HEK293 (cell line): ENCODE measurements around the gene DDX10.
A peak's percentile ranks its signal among the peaks of the same experiment; 100 is the strongest.

Experiments used
- CTCF ChIA-PET: fragments of 350-600 bp; formaldehyde crosslinking; extraction: SDS; loops from one replicate; lab custom pipeline; 2021; ENCODE audit warnings: antibody characterized with exemption; lab: Yijun Ruan, JAX
- POLR2A ChIA-PET: fragments of 300-600 bp; formaldehyde crosslinking; extraction: SDS; loops from one replicate; lab custom pipeline; 2020; ENCODE audit warnings: antibody characterized with exemption, inconsistent platforms; lab: Yijun Ruan, JAX
- H3K27ac ChIP-seq: fragments of 200-500 bp; sonication (Bioruptor generic); 2 replicates; pipeline ENCODE4 v1.5.1; 2014; ENCODE audit warnings: low read depth, low read length, control low read depth, inconsistent platforms; ENCODE audit errors: extremely low read depth
- H3K36me3 ChIP-seq, 2 experiments: fragments of 200-500 bp in 1 of 2; sonication (Bioruptor generic) in 1 of 2; 1 replicate in 1 of 2; 2 replicates in 1 of 2; pipeline ENCODE4 v1.5.1; 2014 to 2017; ENCODE audit warnings: inconsistent platforms in 2 of 2, low read length in 2 of 2; ENCODE audit not compliant: control insufficient read depth in 2 of 2, insufficient read depth in 1 of 2
- H3K4me1 ChIP-seq: fragments of 200-500 bp; sonication (Bioruptor generic); 2 replicates; pipeline ENCODE4 v1.5.1; 2014; ENCODE audit warnings: mild to moderate bottlenecking, low read length, inconsistent platforms; ENCODE audit not compliant: control insufficient read depth, insufficient read depth
- H3K4me3 ChIP-seq: 2 replicates; pipeline ENCODE4 v1.5.1; 2011; ENCODE audit warnings: low read depth, mild to moderate bottlenecking, control low read depth, low read length, moderate library complexity
- H3K9me3 ChIP-seq: fragments of 200-500 bp; sonication (Bioruptor generic); 2 replicates; pipeline ENCODE4 v1.5.1; 2014; ENCODE audit warnings: low read depth, low read length, inconsistent platforms; ENCODE audit not compliant: control insufficient read depth, insufficient read depth
- IKZF3 ChIP-seq: fragments of 450-650 bp; IDR thresholded peaks from 2 replicates; pipeline ENCODE4 v1.5.0; 2018; ENCODE audit warnings: missing biosample characterization, mild to moderate bottlenecking, missing genetic modification characterization, moderate library complexity
- MZF1 ChIP-seq: fragments of 450-650 bp; formaldehyde crosslinking; IDR thresholded peaks from 2 replicates; pipeline ENCODE4 v1.5.1; 2017; ENCODE audit warnings: missing biosample characterization, missing genetic modification characterization, borderline replicate concordance
- RBAK ChIP-seq: fragments of 450-650 bp; formaldehyde crosslinking; IDR thresholded peaks from 2 replicates; pipeline ENCODE4 v1.5.1; 2016; ENCODE audit warnings: missing biosample characterization, missing genetic modification characterization
- SP7 ChIP-seq: fragments of 450-650 bp; formaldehyde crosslinking; IDR thresholded peaks from 2 replicates; pipeline ENCODE4 v1.5.1; 2016; ENCODE audit warnings: missing biosample characterization, missing genetic modification characterization
- ZBTB17 ChIP-seq: fragments of 450-650 bp; formaldehyde crosslinking; IDR thresholded peaks from 2 replicates; pipeline ENCODE4 v1.5.1; 2016; ENCODE audit warnings: missing biosample characterization, missing genetic modification characterization
- ZBTB8A ChIP-seq: fragments of 450-650 bp; formaldehyde crosslinking; IDR thresholded peaks from 2 replicates; pipeline ENCODE4 v1.5.1; 2016; ENCODE audit warnings: missing biosample characterization, missing genetic modification characterization
- ZEB2 ChIP-seq: fragments of 450-650 bp; formaldehyde crosslinking; IDR thresholded peaks from 2 replicates; pipeline ENCODE4 v1.5.1; 2016; ENCODE audit warnings: missing biosample characterization, missing genetic modification characterization
- ZFP37 ChIP-seq: fragments of 450-650 bp; formaldehyde crosslinking; IDR thresholded peaks from 2 replicates; pipeline ENCODE4 v1.5.1; 2016; ENCODE audit warnings: missing biosample characterization, missing genetic modification characterization
- ZNF112 ChIP-seq: fragments of 450-650 bp; formaldehyde crosslinking; IDR thresholded peaks from 2 replicates; pipeline ENCODE4 v1.5.0; 2017; ENCODE audit warnings: missing biosample characterization, missing genetic modification characterization
- ZNF184 ChIP-seq: fragments of 450-650 bp; IDR thresholded peaks from 2 replicates; pipeline ENCODE4 v1.5.1; 2018; ENCODE audit warnings: missing biosample characterization, mild to moderate bottlenecking, missing genetic modification characterization
- ZNF248 ChIP-seq: fragments of 450-650 bp; formaldehyde crosslinking; IDR thresholded peaks from 2 replicates; pipeline ENCODE4 v1.5.1; 2017; ENCODE audit warnings: missing biosample characterization, missing genetic modification characterization
- ZNF341 ChIP-seq: fragments of 450-650 bp; formaldehyde crosslinking; IDR thresholded peaks from 2 replicates; pipeline ENCODE4; 2016; ENCODE audit warnings: low read depth, missing biosample characterization, missing genetic modification characterization
- ZNF404 ChIP-seq: fragments of 450-650 bp; formaldehyde crosslinking; IDR thresholded peaks from 2 replicates; pipeline ENCODE4 v1.5.1; 2017; ENCODE audit warnings: missing biosample characterization, missing genetic modification characterization
- ZNF433 ChIP-seq: fragments of 450-650 bp; formaldehyde crosslinking; IDR thresholded peaks from 2 replicates; pipeline ENCODE4 v1.5.1; 2016; ENCODE audit warnings: missing biosample characterization, missing genetic modification characterization, low read depth
- ZNF488 ChIP-seq: fragments of 450-650 bp; formaldehyde crosslinking; IDR thresholded peaks from 2 replicates; pipeline ENCODE4 v1.5.1; 2016; ENCODE audit warnings: missing biosample characterization, missing genetic modification characterization
- ZNF510 ChIP-seq: fragments of 450-650 bp; formaldehyde crosslinking; IDR thresholded peaks from 2 replicates; pipeline ENCODE4 v1.5.1; 2018; ENCODE audit warnings: mild to moderate bottlenecking, missing genetic modification characterization, missing biosample characterization; ENCODE audit not compliant: insufficient replicate concordance
- ZNF514 ChIP-seq: fragments of 450-650 bp; formaldehyde crosslinking; IDR thresholded peaks from 2 replicates; pipeline ENCODE4 v1.5.1; 2016; ENCODE audit warnings: missing biosample characterization, missing genetic modification characterization
- ZNF521 ChIP-seq: fragments of 450-650 bp; formaldehyde crosslinking; IDR thresholded peaks from 2 replicates; pipeline ENCODE4 v1.5.1; 2017; ENCODE audit warnings: missing biosample characterization, mild to moderate bottlenecking, missing genetic modification characterization
- ZNF580 ChIP-seq: fragments of 450-650 bp; formaldehyde crosslinking; IDR thresholded peaks from 2 replicates; pipeline ENCODE4 v1.5.1; 2016; ENCODE audit warnings: missing biosample characterization, missing genetic modification characterization

Gene DDX10

GRCh38 chr11:108891143-108891542 lies 226.3 kb downstream of the DDX10 start:
- peak; percentile 91 for TF ChIP-seq ZBTB8A (tag by site-specific recombination)
- TF ChIP-seq ZNF580 (tag by site-specific recombination): no peak
- TF ChIP-seq IKZF3 (tag by site-specific recombination): peak; percentile 33; the same call in 1 of the 2 replicates
- H3K9me3 ChIP-seq: no peaks in the 10 kb centered on the region
- no peaks in the 10 kb centered on the region for H3K36me3 ChIP-seq
- no peak overlapping the region for H3K4me3 ChIP-seq
- POLR2A ChIA-PET: no interaction called here
- CTCF ChIA-PET: no interaction called here
- no peak overlapping the region for H3K27ac ChIP-seq
- no peaks in the 10 kb centered on the region; the same call in 1 of the 2 replicates for H3K4me1 ChIP-seq

GRCh38 chr11:108891909-108892511 lies 227.1 kb downstream of the DDX10 start:
- ChIA-PET POLR2A (no interaction called here), CTCF (no interaction called here)
- Histone ChIP-seq H3K4me1 (no peaks in the 10 kb centered on the region; the same call in 1 of the 2 replicates), H3K36me3 (no peaks in the 10 kb centered on the region), H3K4me3 (no peak overlapping the region), H3K27ac (no peak overlapping the region), H3K9me3 (no peaks in the 10 kb centered on the region)
- TF ChIP-seq MZF1 (tag by site-specific recombination) (peak; percentile 72; the same call in 1 of the 2 replicates), ZNF112 (tag by site-specific recombination) (no peak), ZNF184 (tag by site-specific recombination) (no peak), ZNF341 (tag by site-specific recombination) (0 out of 2 replicates have a peak, but pooled peaks have one; percentile 4)

GRCh38 chr11:108895579-108896480 lies 231.0 kb downstream of the DDX10 start:
- TF ChIP-seq RBAK (tag by site-specific recombination) (no peak), ZBTB17 (tag by site-specific recombination) (no peak), ZNF521 (tag by site-specific recombination) (no peak), ZFP37 (tag by site-specific recombination) (no peak), ZNF488 (tag by site-specific recombination) (no peak), ZNF514 (tag by site-specific recombination) (no peak), ZNF433 (tag by site-specific recombination) (no peak), ZNF404 (tag by site-specific recombination) (no peak), ZNF112 (tag by site-specific recombination) (no peak), ZNF510 (tag by site-specific recombination) (no peak), SP7 (no peak), ZEB2 (no peak), ZNF248 (tag by site-specific recombination) (no peak)
- Histone ChIP-seq H3K4me3 (no peak overlapping the region), H3K27ac (no peak overlapping the region), H3K9me3 (no peaks in the 10 kb centered on the region), H3K4me1 (no peaks in the 10 kb centered on the region; the same call in 1 of the 2 replicates), H3K36me3 (no peaks in the 10 kb centered on the region)
- ChIA-PET CTCF (interaction anchor here (0.7 kb wide), 2 partner anchors 17 to 980 kb away, joined by 3 to 4 read pairs; no protein-coding TSS in a partner anchor), POLR2A (no interaction called here)
